H1 (cell line): ENCODE results near the gene TAF4. TPM values are rescaled to one million over a fixed set of nuclear protein-coding genes. Genes with fewer than 3 reads are reported as not detected.

Experiments used
- CTCF ChIA-PET: fragments of 300-600 bp; sonication (Branson Sonifier 250); formaldehyde crosslinking; loops from one replicate; lab custom pipeline; 2021; ENCODE audit not compliant: partially characterized antibody; lab: Charles Lee
- POLR2A ChIA-PET: fragments of 300-600 bp; sonication (Branson Sonifier 250); formaldehyde crosslinking; loops from one replicate; lab custom pipeline; 2021; ENCODE audit warnings: inconsistent platforms; ENCODE audit not compliant: partially characterized antibody; lab: Charles Lee
- DNase-seq, 2 experiments: peaks; one replicate each; pipeline versions ENCODE4 v3.0.0 to v3.0.0-alpha.2; 2010 to 2022; ENCODE audit warnings: low spot score in 2 of 2, low read depth in 1 of 2, mixed read lengths in 1 of 2
- FAIRE-seq: peaks from 2 replicates; lab custom pipeline; 2011; peaks lifted over from hg19 to GRCh38; lab: Jason Lieb, UNC
- H2AFZ ChIP-seq: 2 replicates; pipeline ENCODE4 v1.8.1; 2012; ENCODE audit warnings: low read length, inconsistent platforms
- H2AK5ac ChIP-seq: 2 replicates; pipeline ENCODE4 v1.6.1; 2013; ENCODE audit warnings: low read depth, low read length
- H2BK120ac ChIP-seq: replicated peaks from 2 replicates; pipeline ENCODE3; 2013; ENCODE audit warnings: low read depth, low read length, inconsistent platforms
- H2BK12ac ChIP-seq: 2 replicates; pipeline ENCODE4 v1.6.1; 2013; ENCODE audit warnings: low read depth, low read length
- H2BK15ac ChIP-seq: 2 replicates; pipeline ENCODE4 v1.6.1; 2013; ENCODE audit warnings: low read length
- H2BK20ac ChIP-seq: 2 replicates; pipeline ENCODE4 v1.6.1; 2013; ENCODE audit warnings: low read length
- H2BK5ac ChIP-seq: 2 replicates; pipeline ENCODE4 v1.6.1; 2013; ENCODE audit warnings: low read depth, low read length
- H3K14ac ChIP-seq: 2 replicates; pipeline ENCODE4 v1.6.1; 2013; ENCODE audit warnings: inconsistent platforms; ENCODE audit not compliant: insufficient read length
- H3K18ac ChIP-seq: 2 replicates; pipeline ENCODE4 v1.6.1; 2013; ENCODE audit warnings: low read length; ENCODE audit errors: extremely low read depth
- H3K23ac ChIP-seq: 2 replicates; pipeline ENCODE4 v1.6.1; 2013; ENCODE audit warnings: inconsistent platforms; ENCODE audit not compliant: insufficient read length
- H3K23me2 ChIP-seq: 2 replicates; pipeline ENCODE4 v1.6.1; 2013; ENCODE audit warnings: low read depth, low read length
- H3K27ac ChIP-seq: 2 replicates; pipeline ENCODE4 v1.6.1; 2011; ENCODE audit warnings: low read depth, low read length, inconsistent platforms
- H3K27me3 ChIP-seq, 4 experiments: replicated peaks in 1 of 4; 1 replicate in 1 of 4; 2 replicates in 3 of 4; pipeline versions ENCODE4 v1.6.1 to v1.8.1; 2011 to 2013; ENCODE audit warnings: low read length in 3 of 4, mild to moderate bottlenecking in 3 of 4, inconsistent platforms in 2 of 4, mixed read lengths in 2 of 4, moderate library complexity in 1 of 4; ENCODE audit not compliant: control insufficient read depth in 3 of 4, insufficient read depth in 3 of 4; ENCODE audit errors: extremely low read depth in 1 of 4
- H3K36me3 ChIP-seq, 4 experiments: 2 replicates each; pipeline versions ENCODE4 v1.6.1 to v1.8.1; 2011 to 2013; ENCODE audit warnings: mild to moderate bottlenecking in 4 of 4, low read length in 3 of 4, moderate library complexity in 2 of 4, control low read depth in 1 of 4, inconsistent platforms in 1 of 4; ENCODE audit not compliant: insufficient read depth in 4 of 4, control insufficient read depth in 2 of 4
- H3K4ac ChIP-seq: replicated peaks from 2 replicates; pipeline ENCODE3; 2013; ENCODE audit warnings: low read length, low read depth, mixed read lengths, inconsistent platforms; ENCODE audit not compliant: insufficient read length
- H3K4me1 ChIP-seq, 4 experiments: replicated peaks in 1 of 4; 1 replicate in 1 of 4; 2 replicates in 3 of 4; pipeline versions ENCODE4 v1.6.1 to v1.8.1; 2011 to 2013; ENCODE audit warnings: low read length in 3 of 4, inconsistent platforms in 2 of 4, mixed read lengths in 1 of 4; ENCODE audit not compliant: insufficient read depth in 4 of 4, control insufficient read depth in 3 of 4
- H3K4me2 ChIP-seq, 2 experiments: 2 replicates each; pipeline versions ENCODE4 v1.6.1 to v1.8.1; 2011 to 2013; ENCODE audit warnings: low read depth in 2 of 2, low read length in 2 of 2, control low read depth in 1 of 2, inconsistent platforms in 1 of 2, mild to moderate bottlenecking in 1 of 2; ENCODE audit not compliant: insufficient read depth in 1 of 2
- H3K4me3 ChIP-seq, 4 experiments: fragments of 200-600, 300-600 bp in 1 of 4; sonication (generic), shearing (Covaris generic), sonication (Bioruptor Twin) in 1 of 4; 2 replicates each; pipeline versions ENCODE4 v1.5.1 to v1.8.1; 2011 to 2016; ENCODE audit warnings: low read length in 4 of 4, low read depth in 3 of 4, control low read depth in 2 of 4, inconsistent platforms in 2 of 4, mild to moderate bottlenecking in 2 of 4, mixed read lengths in 1 of 4, moderate library complexity in 1 of 4; ENCODE audit not compliant: insufficient read depth in 2 of 4; ENCODE audit errors: extremely low read depth in 1 of 4
- H3K56ac ChIP-seq: replicated peaks from 2 replicates; pipeline ENCODE3; 2013; ENCODE audit warnings: low read depth, mild to moderate bottlenecking, mixed read lengths, low read length, inconsistent platforms; ENCODE audit not compliant: insufficient read length
- H3K79me1 ChIP-seq: 2 replicates; pipeline ENCODE4 v1.6.1; 2013; ENCODE audit warnings: low read depth, low read length, control low read depth
- H3K79me2 ChIP-seq, 2 experiments: 2 replicates each; pipeline versions ENCODE4 v1.6.1 to v1.8.1; 2012 to 2013; ENCODE audit warnings: low read length in 2 of 2, mild to moderate bottlenecking in 2 of 2, inconsistent platforms in 1 of 2; ENCODE audit not compliant: insufficient read depth in 2 of 2, control insufficient read depth in 1 of 2
- H3K9ac ChIP-seq, 4 experiments: replicated peaks in 1 of 4; 1 replicate in 1 of 4; 2 replicates in 3 of 4; pipeline versions ENCODE4 v1.6.1 to v1.8.1; 2011 to 2013; ENCODE audit warnings: low read depth in 3 of 4, low read length in 3 of 4, control low read depth in 2 of 4, mild to moderate bottlenecking in 2 of 4, moderate library complexity in 2 of 4, inconsistent platforms in 1 of 4; ENCODE audit errors: extremely low read depth in 1 of 4
- H3K9me3 ChIP-seq, 2 experiments: 2 replicates each; pipeline versions ENCODE4 v1.6.1 to v1.8.1; 2012 to 2013; ENCODE audit warnings: mild to moderate bottlenecking in 2 of 2, moderate library complexity in 2 of 2, control low read depth in 1 of 2, inconsistent platforms in 1 of 2, low read depth in 1 of 2, low read length in 1 of 2, mixed read lengths in 1 of 2; ENCODE audit not compliant: insufficient read depth in 2 of 2
- H4K20me1 ChIP-seq, 2 experiments: replicated peaks in 1 of 2; 2 replicates each; pipeline versions ENCODE3 to v1.8.1; 2011 to 2013; ENCODE audit warnings: inconsistent platforms in 2 of 2, low read length in 2 of 2, mild to moderate bottlenecking in 1 of 2; ENCODE audit not compliant: insufficient read depth in 2 of 2, control insufficient read depth in 1 of 2
- H4K5ac ChIP-seq: 2 replicates; pipeline ENCODE4 v1.6.1; 2013; ENCODE audit warnings: low read length, low read depth, mixed read lengths, inconsistent platforms; ENCODE audit not compliant: insufficient read length
- H4K8ac ChIP-seq: 2 replicates; pipeline ENCODE4 v1.8.0; 2013; ENCODE audit warnings: mild to moderate bottlenecking, moderate library complexity, low read length, inconsistent platforms; ENCODE audit not compliant: insufficient read depth; ENCODE audit errors: extremely low read depth
- H4K91ac ChIP-seq: replicated peaks from 2 replicates; pipeline ENCODE3; 2013; ENCODE audit warnings: low read length, mixed read lengths, inconsistent platforms; ENCODE audit not compliant: insufficient read length
- ASH2L ChIP-seq: fragments of 200-600, 300-600 bp; sonication (generic); IDR thresholded peaks from one replicate; pipeline ENCODE4 v1.7.1; 2017; ENCODE audit warnings: low read length
- CBX5 ChIP-seq: fragments of 300-800, 300-1000 bp; sonication (generic); IDR thresholded peaks from 2 replicates; pipeline ENCODE4 v1.7.1; 2016; ENCODE audit warnings: antibody characterized with exemption, low read length, low read depth
- FOSL1 ChIP-seq: IDR thresholded peaks from 2 replicates; pipeline ENCODE4 v1.6.1; 2011; ENCODE audit warnings: mild to moderate bottlenecking, low read depth, low read length, moderate library complexity; ENCODE audit not compliant: insufficient read depth
- JUN ChIP-seq: IDR thresholded peaks from 2 replicates; pipeline ENCODE4 v1.6.1; 2011; ENCODE audit warnings: low read depth, mild to moderate bottlenecking, improper control_type of control experiment, low read length
- KDM5A ChIP-seq: fragments of 200-600 bp; IDR thresholded peaks from 2 replicates; pipeline ENCODE4 v1.7.1; 2012; ENCODE audit warnings: mild to moderate bottlenecking, low read length, inconsistent platforms, mixed read lengths
- MAFK ChIP-seq: IDR thresholded peaks from 2 replicates; pipeline ENCODE4 v1.6.1; 2012; ENCODE audit warnings: low read depth, mild to moderate bottlenecking, improper control_type of control experiment, low read length
- MAX ChIP-seq: IDR thresholded peaks from 2 replicates; pipeline ENCODE4 v1.6.1; 2012; ENCODE audit warnings: inconsistent platforms
- POLR2A ChIP-seq, 2 experiments: IDR thresholded peaks; 1 replicate in 1 of 2; 2 replicates in 1 of 2; pipeline ENCODE4 v1.6.1; 2011; ENCODE audit warnings: low read depth in 2 of 2, low read length in 2 of 2, mild to moderate bottlenecking in 2 of 2; ENCODE audit errors: control extremely low read depth in 1 of 2
- RFX5 ChIP-seq: IDR thresholded peaks from 2 replicates; pipeline ENCODE4 v1.6.1; 2011; ENCODE audit warnings: low read depth, low read length, improper control_type of control experiment, borderline replicate concordance
- SP1 ChIP-seq: IDR thresholded peaks from 2 replicates; pipeline ENCODE4 v1.6.1; 2011; ENCODE audit warnings: low read depth, low read length
- SRF ChIP-seq: IDR thresholded peaks from 2 replicates; pipeline ENCODE4 v1.6.1; 2011; ENCODE audit warnings: mild to moderate bottlenecking, low read depth, low read length, moderate library complexity
- SUZ12 ChIP-seq: fragments of 200-600 bp; sonication (generic); IDR thresholded peaks from 2 replicates; pipeline ENCODE4 v1.6.1; 2012; ENCODE audit warnings: mild to moderate bottlenecking, inconsistent platforms, low read length, moderate library complexity, mixed read lengths
- WGBS, 2 experiments: shearing (Covaris generic) in 1 of 2; methylation state at CpG; one replicate each; pipeline versions ENCODE4 v1.1.6 to v1.1.7; 2013 to 2015; ENCODE audit warnings: low lambda C conversion rate in 2 of 2, mixed read lengths in 2 of 2, inconsistent platforms in 1 of 2, low coverage in 1 of 2, missing lambda C conversion rate in 1 of 2; ENCODE audit not compliant: insufficient replicate concordance in 2 of 2, insufficient coverage in 1 of 2, insufficient read length in 1 of 2; ENCODE audit errors: extremely low coverage in 1 of 2, missing lambda C conversion rate in 1 of 2; 5-methylcytosine and 5-hydroxymethylcytosine counted together
- polyA plus RNA-seq, 7 experiments: library from polyadenylated mRNA; depleted of rRNA in 3 of 7; stranded (reverse) in 5 of 7; unstranded in 2 of 7; fragments of >200 nt in 5 of 7; fragments of 200-250 nt in 2 of 7; gene quantifications; 1 replicate in 5 of 7; 2 replicates in 1 of 7; 4 replicates in 1 of 7; pipeline versions ENCODE4 v1.2.1 to v1.2.3, GENCODE V29; 2011 to 2013; ENCODE audit warnings: missing spikeins in 2 of 7, mixed read lengths in 2 of 7
- total RNA-seq: library from RNA; stranded (reverse); fragmentation: NEBNext Ultra II Directional; extraction: Animal tissue kit (Norgen Biotek cat#: 25700); gene quantifications from 2 replicates; pipeline ENCODE4 v1.2.1, GENCODE V29; 2021
- TF ChIP-seq, protein P1 (sequence below): IDR thresholded peaks from 2 replicates; pipeline ENCODE4 v1.6.1; 2012; ENCODE audit warnings: low read length, inconsistent platforms

The TAF4 gene
- total and polyA plus RNA-seq, 2 of the 8 experiments (the other 6 are each of a cell fraction or from before 2014, with no cell fraction given) = 16.0 to 30.1 TPM

GRCh38 chr20:62048346-62048761, 17.3 kb downstream of the TAF4 start:
- H3K23me2 ChIP-seq = no peaks in the 10 kb centered on the region; the same call in 1 of the 2 replicates
- FAIRE-seq = no peak
- H3K79me2 ChIP-seq = peaks cover 23 to 99% of the 10 kb centered on the region in 2 experiments
- H2AK5ac ChIP-seq = no peak overlapping the region
- H4K20me1 ChIP-seq = peaks cover 27 to 47% of the 10 kb centered on the region in 2 experiments
- CTCF ChIA-PET = interaction anchor here (0.5 to 2.3 kb wide), 7 partner anchors 13 to 81 kb away, joined by 3 to 12 read pairs (median 4); no protein-coding TSS in a partner anchor
- H3K4me1 ChIP-seq = peaks cover 0 to 16% (median 8%) of the 10 kb centered on the region in 4 experiments; a peak in 3 of 7 replicates
- no peak overlapping the region for H3K27ac ChIP-seq
- no peak overlapping the region for H2BK15ac ChIP-seq
- H3K27me3 ChIP-seq = no peaks in the 10 kb centered on the region
- WGBS, 2 experiments = 79% methylated on average over 6 of the region's 7 CpGs; no CpG with 5 or more reads in 1 of the 2 experiments
- no peak overlapping the region for H3K4ac ChIP-seq
- H2AFZ ChIP-seq = no peak overlapping the region
- POLR2A ChIA-PET = interaction anchor here (1.0 to 1.5 kb wide), 3 partner anchors 16 to 133 kb away, joined by 3 to 5 read pairs (median 3); no protein-coding TSS in a partner anchor
- no peaks in the 10 kb centered on the region for H3K9me3 ChIP-seq
- H3K9ac ChIP-seq = no peak overlapping the region
- no peak overlapping the region for H2BK120ac ChIP-seq
- no peak overlapping the region for H3K56ac ChIP-seq
- H4K91ac ChIP-seq = no peak overlapping the region
- DNase-seq = no peak
- no peak overlapping the region; the same call in 1 of the 2 replicates for H4K8ac ChIP-seq
- no peak overlapping the region for H2BK12ac ChIP-seq
- no peak overlapping the region for H4K5ac ChIP-seq
- no peak overlapping the region for H3K14ac ChIP-seq
- no peak overlapping the region for H2BK20ac ChIP-seq
- H2BK5ac ChIP-seq = peak overlapping the region; percentile 60; the same call in 1 of the 2 replicates
- no peak overlapping the region for H3K4me2 ChIP-seq
- no peak overlapping the region for H3K18ac ChIP-seq
- H3K36me3 ChIP-seq = peaks cover 0 to under 1% (median under 1%) of the 10 kb centered on the region in 4 experiments; a peak in 2 of 8 replicates
- H3K23ac ChIP-seq = no peak overlapping the region
- H3K79me1 ChIP-seq = peaks cover 35% of the 10 kb centered on the region
- H3K4me3 ChIP-seq = no peak overlapping the region
- TF ChIP-seq FOSL1 (no peak), CBX5 (no peak), MAX (no peak), ASH2L (no peak), JUN (no peak), KDM5A (no peak), SUZ12 (no peak), SRF (no peak), SP1 (no peak), MAFK (no peak), POLR2A (IDR thresholded peaks at IDR 0.05; ENCODE audit: control extremely low read depth in 1 of 2, low read depth in 2 of 2, low read length in 2 of 2) (no peak), RFX5 (no peak)
- TF ChIP-seq, protein P1, sequence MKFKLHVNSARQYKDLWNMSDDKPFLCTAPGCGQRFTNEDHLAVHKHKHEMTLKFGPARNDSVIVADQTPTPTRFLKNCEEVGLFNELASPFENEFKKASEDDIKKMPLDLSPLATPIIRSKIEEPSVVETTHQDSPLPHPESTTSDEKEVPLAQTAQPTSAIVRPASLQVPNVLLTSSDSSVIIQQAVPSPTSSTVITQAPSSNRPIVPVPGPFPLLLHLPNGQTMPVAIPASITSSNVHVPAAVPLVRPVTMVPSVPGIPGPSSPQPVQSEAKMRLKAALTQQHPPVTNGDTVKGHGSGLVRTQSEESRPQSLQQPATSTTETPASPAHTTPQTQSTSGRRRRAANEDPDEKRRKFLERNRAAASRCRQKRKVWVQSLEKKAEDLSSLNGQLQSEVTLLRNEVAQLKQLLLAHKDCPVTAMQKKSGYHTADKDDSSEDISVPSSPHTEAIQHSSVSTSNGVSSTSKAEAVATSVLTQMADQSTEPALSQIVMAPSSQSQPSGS = no peak
